Activated naive CD8-positive, alpha-beta T cell (primary cell): Measurements from ENCODE around the gene WHRN.

Experiments used
- H3K27ac Mint-ChIP-seq: one replicate; pipeline ENCODE4 v1.8.0; 2021; ENCODE audit warnings: mixed read lengths
- H3K27me3 Mint-ChIP-seq: one replicate; pipeline ENCODE4 v1.8.0; 2021; ENCODE audit warnings: mixed read lengths
- H3K36me3 Mint-ChIP-seq: one replicate; pipeline ENCODE4 v1.8.0; 2021; ENCODE audit warnings: mixed read lengths
- H3K4me1 Mint-ChIP-seq: one replicate; pipeline ENCODE4 v1.8.0; 2021; ENCODE audit warnings: low read depth, mixed read lengths
- H3K4me3 Mint-ChIP-seq: one replicate; pipeline ENCODE4 v1.8.0; 2021; ENCODE audit warnings: mild to moderate bottlenecking, mixed read lengths
- H3K9me3 Mint-ChIP-seq: one replicate; pipeline ENCODE4 v1.8.0; 2021; ENCODE audit warnings: low read depth, mixed read lengths

Gene WHRN

DNA sequence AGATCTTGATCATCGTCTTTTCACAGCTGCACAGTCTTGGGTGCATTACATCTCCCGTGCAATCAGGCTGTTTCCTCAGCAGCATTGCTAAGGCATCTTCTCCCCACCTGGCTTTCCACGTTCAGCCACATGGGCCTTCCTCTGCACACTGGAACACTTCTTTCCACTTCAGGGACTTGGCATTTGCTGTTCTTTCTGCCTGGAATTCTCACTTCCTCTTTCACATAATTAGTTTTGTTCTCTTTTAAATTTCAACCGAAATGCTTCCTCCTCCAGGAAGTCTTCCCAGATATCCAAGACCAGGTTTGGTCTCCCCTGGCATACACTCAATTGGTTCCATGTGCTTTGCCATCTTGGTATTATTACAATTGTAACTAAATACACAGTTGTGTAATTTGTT, 43.8 kb downstream of the WHRN start:
- Mint-ChIP-seq H3K27ac (no peak overlapping the region), H3K4me3 (no peak overlapping the region), H3K27me3 (no peaks in the 10 kb centered on the region), H3K9me3 (no peaks in the 10 kb centered on the region), H3K4me1 (no peaks in the 10 kb centered on the region), H3K36me3 (no peaks in the 10 kb centered on the region)

DNA sequence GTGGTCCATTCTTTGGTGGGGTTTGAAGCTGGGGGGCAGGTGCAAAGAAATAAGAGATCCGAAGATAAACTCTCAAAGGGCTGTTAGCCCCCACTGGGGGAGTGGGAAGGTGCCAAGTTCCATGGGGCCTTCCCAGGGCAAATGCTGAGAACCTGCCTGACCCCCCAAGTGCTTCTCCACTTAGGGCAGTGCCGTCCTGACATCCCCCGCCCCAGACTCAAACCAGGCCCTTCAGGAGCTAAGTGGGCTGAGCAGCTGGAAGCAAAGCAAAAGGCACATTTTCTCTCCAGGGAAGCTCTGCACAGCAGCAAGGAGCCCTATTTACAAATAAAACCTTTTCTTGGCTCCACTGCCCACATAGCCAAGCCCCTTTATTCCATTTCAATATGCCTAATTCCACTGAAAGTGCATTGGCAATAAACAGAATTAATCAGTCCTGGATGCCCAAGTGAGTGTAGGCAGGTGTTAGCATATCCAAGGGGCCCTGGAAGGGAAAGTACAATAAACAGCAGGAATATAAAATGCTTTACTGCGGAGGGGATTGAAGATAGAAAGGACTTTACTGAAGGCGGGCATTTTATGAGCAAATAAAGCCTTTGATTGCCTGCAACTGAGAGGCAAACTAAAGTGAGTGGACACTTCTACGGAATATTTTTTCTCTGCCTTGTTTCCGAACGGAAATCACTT, 44.6 kb downstream of the WHRN start:
- Mint-ChIP-seq H3K36me3 (peaks cover 2% of the 10 kb centered on the region), H3K27me3 (no peaks in the 10 kb centered on the region), H3K27ac (no peak overlapping the region), H3K4me3 (no peak overlapping the region), H3K4me1 (no peaks in the 10 kb centered on the region), H3K9me3 (no peaks in the 10 kb centered on the region)

DNA sequence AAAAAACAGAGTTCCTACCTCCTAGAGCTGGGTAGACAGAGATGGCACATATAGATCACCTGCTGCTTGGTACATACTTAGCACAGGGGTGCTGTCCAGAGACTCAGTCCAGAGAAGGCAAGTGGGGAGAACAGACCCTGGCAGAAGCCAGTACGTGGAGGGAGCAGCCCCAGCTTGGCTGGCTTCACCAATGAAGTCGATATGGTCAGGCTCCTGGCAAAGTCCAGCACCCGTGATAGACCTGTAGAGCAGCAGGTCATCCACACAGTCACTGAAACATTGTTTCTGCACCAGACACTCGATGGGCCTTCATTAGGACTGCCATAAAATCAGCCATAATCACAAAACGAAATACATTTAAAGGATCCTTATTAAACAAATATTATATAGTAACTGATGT, 45.8 kb downstream of the WHRN start:
- no peak overlapping the region for H3K4me3 Mint-ChIP-seq
- H3K36me3 Mint-ChIP-seq = peaks cover 2% of the 10 kb centered on the region
- H3K27me3 Mint-ChIP-seq = no peaks in the 10 kb centered on the region
- H3K9me3 Mint-ChIP-seq = peaks cover 1% of the 10 kb centered on the region
- no peak overlapping the region for H3K27ac Mint-ChIP-seq
- no peaks in the 10 kb centered on the region for H3K4me1 Mint-ChIP-seq

DNA sequence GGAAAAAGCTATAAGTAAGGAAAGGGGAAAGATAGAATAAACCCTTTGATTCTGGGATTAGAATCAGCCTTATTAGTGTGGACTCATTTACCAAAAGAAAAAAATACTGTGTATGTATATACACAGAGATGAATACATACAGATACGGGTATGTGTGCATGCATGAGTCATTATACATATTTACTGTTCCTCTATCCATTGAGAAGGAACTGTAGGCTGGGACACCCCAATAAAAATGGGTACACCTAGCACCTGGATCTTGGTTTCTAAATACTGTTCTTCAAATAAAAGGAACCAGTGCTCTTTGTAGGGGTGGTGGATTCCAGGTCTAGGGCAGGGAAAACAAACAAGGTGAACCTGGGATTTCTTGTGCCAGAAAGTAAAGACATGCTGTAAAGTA, 48.3 kb downstream of the WHRN start:
- Mint-ChIP-seq H3K27me3 (no peaks in the 10 kb centered on the region), H3K4me1 (peaks cover 17% of the 10 kb centered on the region), H3K27ac (no peak overlapping the region), H3K9me3 (peaks cover 10% of the 10 kb centered on the region), H3K36me3 (peaks cover 10% of the 10 kb centered on the region), H3K4me3 (no peak overlapping the region)

DNA sequence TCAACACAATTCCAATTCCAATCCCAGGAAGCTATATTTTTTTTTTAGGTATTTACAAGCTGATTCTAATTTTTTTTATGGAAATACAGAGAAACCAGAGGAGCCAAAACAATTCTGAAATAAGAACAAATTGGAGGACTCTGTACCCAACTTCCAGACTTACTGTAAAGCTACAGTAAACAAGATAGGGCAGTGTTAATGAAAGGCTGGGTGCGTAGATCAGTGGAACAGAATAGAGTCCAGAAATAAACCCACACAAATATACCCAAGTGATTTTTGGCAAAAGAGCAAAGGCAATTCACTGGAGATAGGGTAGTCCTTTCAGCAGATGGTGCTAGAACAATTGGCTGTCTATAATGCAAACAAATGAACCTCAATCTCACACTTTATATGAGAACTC, 50.6 kb downstream of the WHRN start:
- Mint-ChIP-seq H3K9me3 (peaks cover 10% of the 10 kb centered on the region), H3K27me3 (no peaks in the 10 kb centered on the region), H3K36me3 (peaks cover 10% of the 10 kb centered on the region), H3K4me1 (peaks cover 28% of the 10 kb centered on the region), H3K4me3 (no peak overlapping the region), H3K27ac (no peak overlapping the region)

DNA sequence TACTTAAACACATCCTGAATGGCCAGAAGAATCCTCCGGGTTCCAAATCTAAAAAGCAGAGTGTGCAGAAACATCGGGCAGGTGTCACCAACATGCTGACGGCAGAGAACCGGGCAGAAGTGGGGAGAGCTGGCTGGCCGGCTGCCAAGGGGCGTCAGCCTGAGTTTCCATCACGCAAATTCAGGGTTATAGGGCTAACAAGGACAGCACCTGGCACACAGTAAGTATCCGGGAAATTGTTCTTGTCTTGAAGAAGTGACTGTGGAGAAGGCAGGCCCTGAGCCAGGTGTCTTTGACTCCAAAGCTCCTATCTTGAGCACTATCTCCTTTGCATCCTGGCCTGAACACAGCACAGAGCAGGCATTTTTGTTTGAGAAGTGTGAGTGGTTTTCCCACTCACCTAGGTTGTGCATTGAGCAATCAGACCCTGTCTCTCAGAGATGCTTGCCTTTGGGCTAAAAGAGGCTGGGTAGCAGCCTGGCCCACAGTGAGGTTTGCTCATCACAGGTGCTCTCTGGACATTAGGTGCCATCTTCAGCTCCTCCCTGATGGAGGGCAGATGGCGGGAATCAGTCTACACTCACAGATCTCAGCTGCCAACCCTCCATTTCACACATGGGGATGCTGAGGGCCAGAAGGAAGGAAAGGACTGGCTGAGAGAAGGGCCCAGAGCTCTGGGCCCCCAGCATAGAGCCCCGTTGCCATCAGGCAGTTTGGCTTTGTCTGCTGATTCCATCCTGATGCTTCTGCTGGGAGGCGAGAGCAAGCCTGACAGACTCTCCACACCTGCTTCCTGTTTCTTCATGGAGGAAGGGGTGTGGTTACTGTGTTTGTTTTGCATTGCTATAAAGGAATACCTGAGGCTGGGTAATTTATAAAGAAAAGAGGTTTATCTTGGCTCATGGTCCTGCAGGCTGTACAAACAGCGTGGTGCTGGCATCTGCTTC, 52.8 kb downstream of the WHRN start:
- Mint-ChIP-seq H3K9me3 (peaks cover 10% of the 10 kb centered on the region), H3K4me3 (peak overlapping the region; percentile 34), H3K27me3 (no peaks in the 10 kb centered on the region), H3K36me3 (peaks cover 10% of the 10 kb centered on the region), H3K4me1 (peaks cover 28% of the 10 kb centered on the region), H3K27ac (no peak overlapping the region)

DNA sequence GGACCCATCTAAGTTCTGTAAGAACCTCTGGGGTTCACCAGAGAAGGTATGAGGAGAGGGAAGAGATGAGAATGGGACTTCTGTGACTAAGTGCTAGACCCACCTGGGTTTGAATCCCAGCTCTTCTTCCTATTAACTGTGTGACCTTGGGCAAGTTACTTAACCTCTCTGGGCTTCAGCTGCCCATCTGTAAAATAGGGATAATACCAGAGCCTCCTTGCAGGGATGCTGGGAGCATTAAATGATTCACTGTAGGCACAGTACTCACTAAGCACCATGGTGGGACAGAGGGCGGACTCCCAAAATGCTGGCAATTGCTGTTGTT, 53.6 kb downstream of the WHRN start:
- no peak overlapping the region for H3K4me3 Mint-ChIP-seq
- H3K27me3 Mint-ChIP-seq = no peaks in the 10 kb centered on the region
- peaks cover 10% of the 10 kb centered on the region for H3K36me3 Mint-ChIP-seq
- H3K27ac Mint-ChIP-seq = no peak overlapping the region
- H3K9me3 Mint-ChIP-seq = peaks cover 10% of the 10 kb centered on the region
- peaks cover 28% of the 10 kb centered on the region for H3K4me1 Mint-ChIP-seq

DNA sequence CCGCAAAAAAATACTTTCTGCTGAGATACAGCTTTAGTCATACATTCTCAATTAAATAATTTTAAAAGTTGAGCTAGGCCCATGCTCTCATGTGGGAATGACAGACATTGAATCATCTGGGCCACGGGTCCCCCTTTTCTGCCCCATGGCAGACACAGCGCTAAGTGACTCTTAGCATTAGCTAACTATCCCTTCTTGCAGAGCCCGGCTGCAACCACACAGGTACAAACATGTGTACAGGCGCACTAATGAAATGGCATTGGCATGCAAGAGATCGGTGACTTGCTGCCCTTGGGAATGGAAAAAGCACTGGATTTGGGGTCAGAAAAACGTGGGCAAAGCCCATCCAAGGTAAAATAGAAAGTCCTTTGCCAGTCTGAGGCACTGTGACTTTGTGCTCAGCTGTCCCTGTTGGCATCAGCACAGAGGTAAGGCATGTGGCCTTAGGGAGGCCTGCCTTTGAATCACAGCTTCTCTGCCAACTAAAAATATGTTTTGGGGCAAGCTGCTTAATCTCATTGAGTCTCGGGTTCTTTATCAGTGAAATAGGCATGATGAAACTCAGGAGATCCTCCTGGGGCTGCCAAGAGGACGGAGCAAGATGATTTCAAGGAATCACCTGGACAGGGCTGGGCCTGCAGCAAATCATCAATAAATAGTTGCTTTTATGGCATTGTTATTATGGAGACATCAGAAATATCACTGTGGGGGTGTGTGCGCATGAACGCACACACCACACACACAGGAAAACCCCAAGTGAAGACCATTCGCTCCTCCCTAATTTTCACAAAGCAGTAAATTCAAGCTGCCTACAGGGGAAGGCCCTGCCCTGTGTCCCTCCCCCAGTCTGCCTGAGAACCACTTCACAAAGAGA, 54.2 kb downstream of the WHRN start:
- H3K4me1 Mint-ChIP-seq = peaks cover 28% of the 10 kb centered on the region
- H3K27me3 Mint-ChIP-seq = no peaks in the 10 kb centered on the region
- no peak overlapping the region for H3K4me3 Mint-ChIP-seq
- H3K27ac Mint-ChIP-seq = peak overlapping the region; percentile 73
- peaks cover 10% of the 10 kb centered on the region for H3K9me3 Mint-ChIP-seq
- peaks cover 7% of the 10 kb centered on the region for H3K36me3 Mint-ChIP-seq

DNA sequence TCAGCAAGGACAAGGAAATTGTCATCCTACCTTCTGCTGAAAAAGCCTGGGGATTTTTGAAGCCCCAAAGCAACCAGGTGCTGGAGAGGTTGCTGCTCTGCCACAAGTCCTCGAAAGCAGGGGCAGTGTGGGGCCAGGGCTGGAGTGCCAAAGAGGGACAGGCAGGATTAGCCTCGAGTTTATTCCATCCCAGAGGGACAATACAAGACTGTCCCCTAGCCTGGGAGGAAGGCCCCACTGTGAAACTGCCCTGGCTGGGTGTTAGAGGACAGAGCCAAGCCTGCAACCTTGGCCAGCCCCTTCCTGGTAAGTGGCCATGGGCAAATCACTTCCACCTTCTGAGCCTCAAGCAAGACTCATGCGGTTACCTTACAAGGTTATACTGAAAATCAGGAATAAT, 55.1 kb downstream of the WHRN start:
- H3K4me3 Mint-ChIP-seq = no peak overlapping the region
- H3K4me1 Mint-ChIP-seq = peaks cover 28% of the 10 kb centered on the region
- H3K36me3 Mint-ChIP-seq = peaks cover 7% of the 10 kb centered on the region
- H3K27ac Mint-ChIP-seq = no peak overlapping the region
- H3K27me3 Mint-ChIP-seq = no peaks in the 10 kb centered on the region
- peaks cover 10% of the 10 kb centered on the region for H3K9me3 Mint-ChIP-seq

DNA sequence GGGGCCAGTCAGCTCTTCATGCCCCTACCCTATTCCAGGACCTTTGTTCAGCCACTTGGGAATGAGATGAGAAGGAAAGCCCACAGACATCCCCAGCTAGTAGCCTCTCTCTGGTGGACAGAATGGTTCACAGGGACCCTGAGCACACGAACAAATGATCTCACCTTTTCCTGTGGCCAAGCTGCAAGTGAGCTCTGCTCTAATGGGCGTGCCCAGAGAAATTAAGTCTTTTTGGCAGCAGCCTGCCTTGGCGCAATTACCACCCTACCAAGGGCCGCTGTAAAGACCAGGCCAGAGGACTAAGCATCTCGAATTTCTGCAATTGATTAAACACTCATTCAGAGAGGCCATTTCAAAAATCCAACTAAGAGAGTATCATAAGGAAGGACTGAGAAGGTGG, 56.0 kb downstream of the WHRN start:
- H3K27me3 Mint-ChIP-seq = no peaks in the 10 kb centered on the region
- peaks cover 7% of the 10 kb centered on the region for H3K36me3 Mint-ChIP-seq
- H3K4me3 Mint-ChIP-seq = no peak overlapping the region
- H3K27ac Mint-ChIP-seq = no peak overlapping the region
- peaks cover 28% of the 10 kb centered on the region for H3K4me1 Mint-ChIP-seq
- H3K9me3 Mint-ChIP-seq = peaks cover 7% of the 10 kb centered on the region

DNA sequence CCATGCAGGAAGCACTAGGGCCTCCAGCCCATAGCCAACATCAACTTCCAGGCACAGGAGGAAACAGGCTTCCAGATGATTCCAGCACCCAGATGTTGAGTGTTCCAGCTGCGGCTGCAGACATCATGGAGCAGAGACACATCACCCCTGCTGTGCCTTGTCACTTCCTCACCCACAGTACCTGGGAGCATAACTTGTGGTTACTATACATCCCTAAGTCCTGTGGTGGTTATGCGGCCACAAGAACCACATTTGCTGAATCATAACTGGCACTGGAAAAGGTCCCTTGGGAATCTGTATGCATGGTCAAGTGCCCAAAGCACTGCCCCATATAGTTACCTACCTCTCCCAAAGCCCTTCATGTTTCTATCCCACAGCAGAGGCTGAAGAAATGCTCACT, 56.6 kb downstream of the WHRN start:
- Mint-ChIP-seq H3K27me3 (no peaks in the 10 kb centered on the region), H3K4me1 (peaks cover 28% of the 10 kb centered on the region), H3K4me3 (no peak overlapping the region), H3K9me3 (peaks cover 1% of the 10 kb centered on the region), H3K27ac (no peak overlapping the region), H3K36me3 (peaks cover 2% of the 10 kb centered on the region)

DNA sequence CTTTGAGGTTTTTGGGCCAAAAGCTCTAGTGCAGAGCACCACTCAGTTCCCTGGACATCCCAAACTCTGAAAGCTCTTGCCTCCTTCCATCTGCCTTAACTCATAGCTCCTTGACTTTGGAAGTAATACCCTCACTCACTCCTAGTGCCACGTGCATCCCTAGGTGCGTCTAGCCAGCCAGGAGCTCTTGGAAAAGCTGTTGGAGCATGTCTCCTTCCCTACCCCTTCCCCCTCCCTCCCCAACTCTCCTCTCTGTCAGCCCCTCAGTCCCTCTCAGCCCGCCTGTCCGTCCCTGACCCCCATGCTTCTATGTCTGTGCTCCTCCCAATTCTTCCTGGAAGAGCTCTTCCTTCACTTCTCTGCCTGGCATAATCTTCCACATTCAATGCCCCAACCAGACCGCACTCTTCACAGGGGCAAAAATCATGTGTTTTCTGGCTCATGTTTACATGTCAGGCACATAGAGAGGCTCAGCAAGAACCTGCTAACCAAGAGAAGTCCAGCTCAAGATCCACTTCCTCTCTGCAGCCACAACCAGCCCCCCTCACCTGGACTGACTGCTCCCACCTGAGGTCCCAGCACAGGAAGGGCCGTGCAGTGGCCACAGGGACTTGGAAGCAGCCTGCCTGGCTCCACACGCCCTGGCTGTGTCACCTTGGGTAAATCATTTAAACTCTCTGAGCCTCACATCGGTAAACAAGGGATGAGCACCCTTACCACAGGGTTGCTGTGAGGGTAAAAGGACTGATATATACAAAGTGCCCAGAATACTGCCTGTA, 58.4 kb downstream of the WHRN start:
- no peak overlapping the region for H3K4me3 Mint-ChIP-seq
- peaks cover 12% of the 10 kb centered on the region for H3K4me1 Mint-ChIP-seq
- no peak overlapping the region for H3K27ac Mint-ChIP-seq

DNA sequence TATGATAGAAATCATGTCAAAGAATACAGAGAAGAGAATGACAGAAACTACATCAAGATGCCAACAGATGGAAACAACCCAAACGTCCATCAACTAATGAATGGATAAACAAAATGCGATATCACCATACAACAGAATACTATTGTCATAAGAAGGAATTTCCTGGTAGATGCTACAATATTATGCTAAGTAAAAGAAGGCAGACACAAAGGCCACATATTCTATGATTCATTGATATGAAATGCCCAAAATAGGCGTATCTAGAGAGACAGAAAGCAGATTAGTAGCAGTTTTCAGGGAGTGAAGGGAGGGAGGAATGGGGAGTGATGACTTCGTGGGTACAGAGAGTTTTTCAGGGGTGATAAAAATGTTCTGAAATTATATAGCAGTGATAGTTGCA, 59.2 kb downstream of the WHRN start:
- Mint-ChIP-seq H3K4me3 (no peak overlapping the region), H3K36me3 (peaks cover 4% of the 10 kb centered on the region), H3K27me3 (no peaks in the 10 kb centered on the region), H3K27ac (no peak overlapping the region), H3K9me3 (no peaks in the 10 kb centered on the region), H3K4me1 (peaks cover 4% of the 10 kb centered on the region)

More for the DNA sequence above, 58.4 kb downstream of the WHRN start:
- H3K27me3 Mint-ChIP-seq = no peaks in the 10 kb centered on the region
- no peaks in the 10 kb centered on the region for H3K9me3 Mint-ChIP-seq
- peaks cover 4% of the 10 kb centered on the region for H3K36me3 Mint-ChIP-seq

DNA sequence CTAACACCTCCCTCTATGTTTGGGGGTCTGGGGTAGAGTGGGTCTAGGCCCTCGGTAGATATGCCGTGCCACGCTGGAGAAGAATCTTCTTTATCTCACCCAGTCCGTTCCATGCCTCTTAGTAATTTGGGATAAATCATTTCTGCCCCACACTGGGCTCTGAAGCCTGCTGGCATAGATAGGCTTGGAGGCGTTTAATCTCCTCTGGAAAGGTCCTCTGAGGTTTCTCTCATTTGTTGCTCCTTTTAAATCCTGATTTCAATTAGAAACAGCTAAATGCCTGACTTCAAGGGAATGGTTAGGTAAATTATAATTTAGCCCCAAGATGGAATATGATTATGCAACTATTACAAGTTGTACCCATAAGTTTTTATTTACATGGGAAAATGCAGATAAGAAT, 59.7 kb downstream of the WHRN start:
- Mint-ChIP-seq H3K4me1 (no peaks in the 10 kb centered on the region), H3K27me3 (no peaks in the 10 kb centered on the region), H3K36me3 (peaks cover 4% of the 10 kb centered on the region), H3K4me3 (no peak overlapping the region), H3K27ac (no peak overlapping the region), H3K9me3 (no peaks in the 10 kb centered on the region)
